Fibroblast of gingiva (primary cell): ENCODE results near the gene EOLA2.
"Not testable (repeated sequence)": the region's sequence is repeated elsewhere in the genome, so short reads cannot be mapped to it uniquely, and the experiment has no call there.

Experiments
- DNase-seq: peaks from one replicate; pipeline ENCODE4 v3.0.0-alpha.2; 2011; ENCODE audit warnings: low read depth

EOLA2 gene

GRCh38 chrX:149938427-149938880 lies at the start of gene EOLA2:
Gene EOLA2 (minus strand): TSS chrX:149938491. CDS start chrX:149933874, 4,617 bp downstream.
- peak; percentile 98 for DNase-seq

GRCh38 chrX:149987613-149988012 lies 49.3 kb upstream of the EOLA2 start:
- DNase-seq = no peak

GRCh38 chrX:149984411-149984810 lies 46.1 kb upstream of the EOLA2 start:
- peak; percentile 65 for DNase-seq

GRCh38 chrX:149982310-149982709 lies 44.0 kb upstream of the EOLA2 start:
- DNase-seq = no peak

- DNase-seq = no peak
Measured at GRCh38 chrX:149979126-149979644, 40.9 kb upstream of the EOLA2 start.

- peak; percentile 63 for DNase-seq
Measured at GRCh38 chrX:149962859-149963757, 24.8 kb upstream of the EOLA2 start.

GRCh38 chrX:149962010-149962409 lies 23.7 kb upstream of the EOLA2 start:
- no peak for DNase-seq

- DNase-seq = no peak
Measured at GRCh38 chrX:149961572-149961971, 23.3 kb upstream of the EOLA2 start.

GRCh38 chrX:149950681-149951080 lies 12.4 kb upstream of the EOLA2 start:
- peak; percentile 53 for DNase-seq

- DNase-seq = no peak
Measured at GRCh38 chrX:149949743-149950436, 11.6 kb upstream of the EOLA2 start.

GRCh38 chrX:149948016-149948415 lies 9.7 kb upstream of the EOLA2 start:
- no peak for DNase-seq

- DNase-seq = not testable (repeated sequence)
Measured at GRCh38 chrX:149946932-149947331, 8.6 kb upstream of the EOLA2 start.

- not testable (repeated sequence) for DNase-seq
Measured at GRCh38 chrX:149945820-149946219, 7.5 kb upstream of the EOLA2 start.

GRCh38 chrX:149945087-149945670 lies 6.9 kb upstream of the EOLA2 start:
- not testable (repeated sequence) for DNase-seq

GRCh38 chrX:149940674-149941024 lies 2.4 kb upstream of the EOLA2 start:
- DNase-seq = not testable (repeated sequence)

- peak; percentile 99 for DNase-seq
Measured at GRCh38 chrX:149939905-149940673, 1.8 kb upstream of the EOLA2 start.

- DNase-seq = no peak
Measured at GRCh38 chrX:149939655-149939904, 1.3 kb upstream of the EOLA2 start.

GRCh38 chrX:149938881-149939654 lies 777 bp upstream of the EOLA2 start:
- peak; percentile 94 for DNase-seq

- peak; percentile 1 for DNase-seq
Measured at GRCh38 chrX:149937871-149938426, 342 bp downstream of the EOLA2 start.

- DNase-seq = not testable (repeated sequence)
Measured at GRCh38 chrX:149937328-149937727, 963 bp downstream of the EOLA2 start.

GRCh38 chrX:149933547-149933946 lies 4.7 kb downstream of the EOLA2 start:
- not testable (repeated sequence) for DNase-seq
